Hematopoietic multipotent progenitor cell treated with erythropoietin and hydrocortisone succinate and interleukin-3 and kit ligand, for 8 days (in vitro differentiated cells): ENCODE data around the gene A3GALT2.

Experiments
- DNase-seq: peaks from one replicate; pipeline ENCODE4 v3.0.0-alpha.2; 2015

The A3GALT2 gene

DNA sequence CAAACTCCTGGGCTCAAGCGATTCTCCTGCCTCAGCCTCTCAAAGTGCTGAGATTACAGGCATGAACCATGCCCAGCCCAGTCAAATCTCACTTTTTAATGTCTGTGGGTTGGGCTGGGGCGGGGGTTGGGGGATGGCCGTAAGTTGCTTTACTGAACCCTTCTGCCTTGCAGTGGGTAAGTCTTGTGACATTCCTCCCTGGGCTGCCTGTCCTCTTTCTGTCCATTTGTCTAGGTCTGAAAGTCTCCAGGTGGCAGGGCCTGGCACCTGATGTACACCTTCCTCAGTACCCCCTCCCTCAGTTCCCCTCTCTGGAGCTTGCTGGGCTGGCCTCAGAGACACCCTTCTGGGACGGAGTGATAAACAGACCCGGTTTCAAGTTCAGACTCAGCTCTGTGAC is 51.3 kb downstream of the A3GALT2 start:
- no peak for DNase-seq

GRCh38 chr1:33268927-33269610 is 51.8 kb downstream of the A3GALT2 start:
- no peak for DNase-seq

GRCh38 chr1:33268457-33268856 is 52.4 kb downstream of the A3GALT2 start:
- no peak for DNase-seq

DNA sequence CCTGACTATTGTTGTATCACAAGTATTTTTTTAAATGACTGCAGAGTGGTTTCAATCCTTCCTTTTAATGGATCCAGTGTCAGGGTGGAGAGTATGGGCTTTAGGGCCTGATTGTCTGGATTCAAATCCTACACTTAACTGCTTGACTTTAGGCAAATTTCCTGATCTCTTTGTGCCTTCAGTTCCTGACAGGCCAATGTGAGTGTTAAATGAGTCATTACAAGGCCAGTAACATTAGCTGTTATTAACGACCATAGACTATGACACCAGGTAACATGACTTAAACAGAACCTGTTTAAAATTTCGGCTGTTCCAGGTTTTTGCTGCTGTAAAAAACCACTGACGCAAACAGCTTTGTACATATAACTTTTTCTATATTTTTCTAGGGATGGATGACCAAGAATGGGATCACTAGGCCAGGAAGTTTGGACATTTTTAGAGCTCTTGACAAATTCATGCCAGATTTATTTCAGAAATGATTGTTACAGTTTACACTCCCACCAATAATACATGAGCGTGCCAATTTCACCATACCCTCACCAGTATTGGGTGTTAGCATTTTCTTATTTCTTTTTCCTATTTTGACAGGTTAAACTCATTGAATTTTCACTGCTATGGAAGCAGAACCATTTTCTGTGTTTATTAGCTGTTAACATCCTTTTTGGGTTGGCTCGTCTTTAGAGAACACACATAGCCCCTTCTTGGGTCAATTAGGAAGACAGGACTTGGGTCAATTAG is 53.3 kb downstream of the A3GALT2 start:
- DNase-seq, result no peak

DNA sequence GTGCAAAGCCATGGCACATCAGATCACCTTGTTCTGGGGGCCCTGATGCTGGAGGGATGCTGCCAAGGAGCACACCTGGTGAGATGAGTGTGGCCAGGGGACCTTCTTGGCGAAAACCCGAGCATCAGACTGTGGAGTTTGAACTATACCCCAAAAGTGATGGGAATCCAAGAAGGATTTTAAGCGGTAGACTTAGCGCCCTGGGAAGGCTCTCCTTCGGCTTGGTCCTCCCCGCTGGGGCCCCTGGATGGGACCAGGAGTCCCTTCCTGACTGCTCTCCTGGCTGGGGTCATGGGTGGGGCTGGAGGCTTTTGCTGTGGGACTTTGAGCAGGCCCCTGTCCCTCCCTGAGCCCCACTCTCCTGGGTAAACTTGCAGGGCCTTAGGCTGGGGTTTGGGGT is 54.1 kb downstream of the A3GALT2 start:
- DNase-seq, result no peak

DNA sequence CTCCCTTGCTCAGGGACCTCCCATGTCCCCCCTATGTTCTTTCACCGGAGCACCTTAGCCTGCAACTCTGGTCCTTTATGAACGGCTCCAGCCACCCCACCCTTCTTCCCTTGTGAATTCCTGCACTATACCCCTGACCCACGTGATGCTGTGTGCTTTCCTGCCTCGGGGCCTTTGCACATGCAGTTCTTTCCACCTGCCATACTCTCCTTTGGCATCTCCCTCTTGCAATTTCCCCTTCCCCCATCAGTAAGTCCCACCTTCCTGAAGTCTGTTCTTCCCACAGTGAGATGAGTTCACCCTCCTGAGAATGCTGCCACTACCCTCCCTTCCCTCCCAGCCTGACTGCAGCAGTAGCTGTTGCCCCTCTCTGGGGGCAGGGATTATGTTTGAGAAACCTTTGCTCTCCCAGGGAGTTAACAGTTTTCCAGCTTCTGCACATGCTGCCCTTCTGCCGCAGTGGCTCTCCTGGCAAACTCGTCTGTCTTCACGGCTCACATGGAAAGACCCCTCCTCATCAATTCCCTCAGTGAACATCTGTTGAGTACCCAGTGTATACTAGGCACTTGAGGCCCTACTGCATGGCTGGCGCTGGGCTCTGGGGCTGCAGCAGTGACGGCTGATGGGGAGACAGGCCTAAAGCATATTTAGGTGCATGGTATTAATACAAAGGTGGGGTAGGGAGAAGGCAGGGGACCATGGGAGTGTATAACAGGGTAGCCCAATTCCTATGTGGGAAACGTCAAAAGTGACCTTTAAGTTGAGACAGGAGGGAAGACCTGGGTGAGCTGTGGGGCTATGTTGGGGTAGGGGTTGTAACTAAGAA is 54.9 kb downstream of the A3GALT2 start:
- no peak for DNase-seq

- no peak for DNase-seq
Measured at GRCh38 chr1:33263890-33264504, 56.9 kb downstream of the A3GALT2 start.

- no peak for DNase-seq
Measured at GRCh38 chr1:33261344-33261743, 59.6 kb downstream of the A3GALT2 start.

DNA sequence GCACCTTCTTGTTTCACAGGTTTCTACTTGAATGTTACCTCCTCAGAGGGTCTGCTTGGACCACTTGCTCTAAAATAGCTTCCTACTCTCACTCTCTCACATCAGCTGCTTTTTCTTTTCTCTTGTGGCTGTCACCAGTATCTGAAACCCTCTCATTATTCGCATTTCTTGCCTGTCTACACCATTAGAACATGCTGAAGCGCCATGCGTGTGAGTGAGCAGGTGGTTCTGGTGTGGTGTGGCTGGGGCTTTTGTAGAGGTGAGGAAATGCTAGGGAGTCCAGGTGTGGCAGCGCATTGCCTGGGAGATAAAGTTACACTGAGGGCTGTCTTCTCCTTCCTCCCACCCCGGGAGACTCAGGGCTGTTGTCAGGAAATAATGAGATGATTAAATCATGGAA is 60.5 kb downstream of the A3GALT2 start:
- DNase-seq, result no peak

DNA sequence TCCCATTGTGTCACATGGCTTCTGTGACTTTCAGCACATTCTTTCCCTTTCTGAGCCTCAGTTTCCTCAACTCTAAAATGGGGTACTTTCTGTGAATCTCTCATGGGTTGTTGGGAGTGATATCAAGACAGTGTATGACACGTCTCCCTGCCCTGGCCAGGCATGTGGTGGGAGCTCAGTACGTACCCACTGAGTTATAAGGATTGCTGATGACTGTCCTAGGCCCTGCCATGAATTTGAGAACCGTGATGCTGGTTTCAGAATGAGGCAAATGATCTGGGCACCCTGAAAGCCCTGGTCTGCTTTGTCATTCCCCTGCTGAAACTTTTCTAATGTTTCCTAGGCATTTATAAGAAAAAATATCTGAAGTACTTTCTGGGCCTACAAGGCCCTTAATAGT is 61.0 kb downstream of the A3GALT2 start:
- DNase-seq, result no peak

DNA sequence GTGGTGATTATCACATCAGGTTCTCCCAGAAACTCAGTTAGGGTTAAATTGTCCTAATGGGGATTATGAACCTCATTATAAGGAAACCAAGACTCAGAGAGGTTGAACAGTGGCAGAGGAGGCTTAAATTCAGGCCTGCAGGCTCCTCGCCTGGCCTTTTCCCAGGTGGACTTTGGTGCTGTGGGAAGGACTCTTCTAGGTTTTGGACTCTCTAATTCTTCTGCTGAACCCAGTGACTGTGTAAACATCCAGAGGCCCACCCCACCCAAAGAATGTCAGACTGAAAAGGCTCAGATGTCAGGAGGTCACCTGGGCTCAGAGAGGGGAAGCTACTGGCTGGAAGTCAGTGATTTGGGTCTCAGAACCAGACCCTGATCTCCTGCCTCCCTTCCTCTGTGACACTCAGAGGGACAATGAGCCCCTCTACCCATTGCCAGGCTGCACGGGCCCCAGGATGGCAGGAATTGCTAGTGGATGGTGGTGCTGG is 62.1 kb downstream of the A3GALT2 start:
- no peak for DNase-seq

DNA sequence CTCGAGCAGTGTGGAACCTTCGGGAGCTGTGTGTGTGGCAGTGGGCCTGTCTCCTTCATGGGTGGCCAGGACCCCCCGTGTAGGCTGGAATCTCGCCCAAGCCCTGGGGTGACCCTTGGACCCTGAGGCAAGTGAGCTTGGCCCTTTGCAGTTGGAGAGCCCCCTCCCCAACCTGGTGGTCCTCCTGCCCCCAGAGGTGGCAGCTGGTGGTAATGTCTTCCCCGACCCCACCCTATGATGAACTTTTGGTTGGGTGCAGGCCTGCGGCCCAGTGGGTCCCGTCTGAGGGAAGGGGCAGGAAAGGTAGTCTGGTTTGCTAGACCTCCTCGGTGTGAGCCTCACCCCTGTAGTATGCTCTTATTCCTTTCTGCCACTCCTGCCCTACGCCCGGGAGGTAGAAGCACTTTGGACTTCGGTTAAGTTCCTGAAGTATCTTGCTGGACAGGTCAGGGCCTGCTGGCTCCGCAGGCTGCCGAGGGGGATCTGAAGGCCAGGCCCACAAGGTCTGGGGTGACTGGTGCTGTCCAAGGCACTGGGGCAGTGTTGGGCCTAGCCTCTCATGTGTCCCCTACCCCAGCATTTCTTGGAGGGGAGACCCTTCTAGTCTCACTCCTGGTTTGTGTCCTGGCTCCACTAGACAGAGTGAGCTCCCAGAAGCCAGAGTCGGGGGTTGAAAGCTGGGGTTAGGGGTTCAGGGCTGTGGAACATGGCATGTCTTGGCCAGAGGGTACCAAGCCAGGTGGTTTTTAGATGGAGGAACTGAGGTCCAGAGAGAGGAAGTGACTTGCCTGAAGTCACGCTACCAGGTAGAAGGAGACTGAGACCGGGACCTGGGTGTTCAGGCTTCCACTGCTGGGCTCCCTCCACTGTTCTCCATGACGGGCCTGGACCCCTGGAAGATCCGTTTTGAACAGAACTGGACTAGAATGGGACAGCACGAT is 62.9 kb downstream of the A3GALT2 start:
- DNase-seq, result no peak

DNA sequence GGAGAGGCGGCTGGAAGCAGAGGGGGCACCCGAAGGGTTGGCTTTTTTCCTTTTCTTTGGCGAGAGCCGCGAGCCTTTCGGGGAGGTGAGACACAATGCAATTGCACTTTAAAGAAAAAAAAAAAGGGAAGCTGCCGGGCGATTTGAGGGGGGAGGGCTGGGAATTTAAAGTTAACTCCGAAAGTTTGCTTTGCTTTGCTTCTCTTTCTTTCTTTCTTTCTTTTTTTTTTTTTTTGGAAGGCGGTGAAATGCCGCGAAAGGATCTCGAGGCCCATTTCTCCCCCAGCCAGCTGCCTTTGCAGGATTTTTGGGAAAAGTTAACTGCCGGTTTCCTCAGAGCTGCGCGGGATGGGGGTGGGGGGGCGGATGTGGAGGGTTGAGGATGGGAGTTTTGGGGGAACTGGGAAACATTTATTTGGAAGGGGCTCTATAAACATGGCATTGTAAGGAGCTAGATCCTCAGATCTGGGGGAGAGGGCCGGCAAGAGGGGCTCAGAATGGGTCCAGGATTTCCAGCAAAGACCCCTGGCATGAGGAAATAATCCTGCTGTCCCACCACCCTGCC is 63.6 kb downstream of the A3GALT2 start:
- DNase-seq, result no peak
